K562 (cell line): ENCODE data around the gene STRN3. TPM values are rescaled to one million over a fixed set of nuclear protein-coding genes. Genes with fewer than 3 reads are reported as not detected.

Source experiments
- ARID4B ChIP-seq: sonication (generic); formaldehyde crosslinking; IDR thresholded peaks from 2 replicates; pipeline ENCODE4 v1.8.0; 2022; ENCODE audit warnings: mild to moderate bottlenecking, missing genetic modification reagents
- DEAF1 ChIP-seq: fragments of 450-650 bp; formaldehyde crosslinking; IDR thresholded peaks from 2 replicates; pipeline ENCODE4 v1.4.0; 2020; ENCODE audit warnings: mild to moderate bottlenecking, moderate library complexity
- EP300 ChIP-seq: IDR thresholded peaks from 2 replicates; pipeline ENCODE4 v1.6.1; 2012; ENCODE audit warnings: low read length, improper control_type of control experiment
- EP400 ChIP-seq: fragments of 450-650 bp; IDR thresholded peaks from 2 replicates; pipeline ENCODE4 v1.6.1; 2017; ENCODE audit warnings: antibody characterized with exemption, mild to moderate bottlenecking, moderate library complexity
- GABPB2 ChIP-seq: fragments of 250-450 bp; sonication (Bioruptor Pico); conservative IDR thresholded peaks from 2 replicates; pipeline ENCODE4 v1.5.1; 2021; ENCODE audit warnings: mild to moderate bottlenecking
- KAT8 ChIP-seq: fragments of 450-650 bp; IDR thresholded peaks from 2 replicates; pipeline ENCODE4 v1.6.1; 2016; ENCODE audit warnings: low read depth, mild to moderate bottlenecking
- MEF2A ChIP-seq: IDR thresholded peaks from 2 replicates; pipeline ENCODE4 v1.6.1; 2011; ENCODE audit warnings: low read depth, mild to moderate bottlenecking, low read length, moderate library complexity; ENCODE audit not compliant: control insufficient read depth
- MYC ChIP-seq, 2 experiments: fragments of 250-450 bp in 1 of 2; sonication (Bioruptor Pico) in 1 of 2; IDR thresholded peaks; 2 replicates each; pipeline versions ENCODE4 v1.5.1 to v1.6.1; 2012 to 2021; ENCODE audit warnings: low read depth in 2 of 2, borderline replicate concordance in 1 of 2, improper control_type of control experiment in 1 of 2, low read length in 1 of 2, mild to moderate bottlenecking in 1 of 2, moderate library complexity in 1 of 2
- PHTF2 ChIP-seq: fragments of 250-450 bp; sonication (Bioruptor Pico); IDR thresholded peaks from 2 replicates; pipeline ENCODE4 v1.5.0; 2021; ENCODE audit warnings: mild to moderate bottlenecking
- RBM14 ChIP-seq: fragments of 200-400 bp; formaldehyde crosslinking; IDR thresholded peaks from 2 replicates; pipeline ENCODE4 v1.6.1; 2018; ENCODE audit warnings: low read depth, mild to moderate bottlenecking, low read length, moderate library complexity, borderline replicate concordance; ENCODE audit not compliant: insufficient read depth
- RCOR1 ChIP-seq, 2 experiments: IDR thresholded peaks; 2 replicates each; pipeline ENCODE4 v1.6.1; 2012; ENCODE audit warnings: low read depth in 2 of 2, low read length in 2 of 2, borderline replicate concordance in 1 of 2, improper control_type of control experiment in 1 of 2
- SRF ChIP-seq, 2 experiments: fragments of 250-450, 450-650 bp in 1 of 2; sonication (Bioruptor Pico) in 1 of 2; sonication (generic) in 1 of 2; formaldehyde crosslinking; IDR thresholded peaks; 2 replicates each; pipeline versions ENCODE4 v1.5.0 to v1.5.1; 2020 to 2022; ENCODE audit warnings: mild to moderate bottlenecking in 1 of 2, missing genetic modification reagents in 1 of 2
- TCF7L2 ChIP-seq: fragments of 150-350 bp; IDR thresholded peaks from 2 replicates; pipeline ENCODE4 v1.6.1; 2016; ENCODE audit warnings: low read depth, mild to moderate bottlenecking, low read length, moderate library complexity
- TFAP4 ChIP-seq: sonication (generic); formaldehyde crosslinking; IDR thresholded peaks from 2 replicates; pipeline ENCODE4 v1.8.0; 2022; ENCODE audit warnings: missing genetic modification reagents, mild to moderate bottlenecking, moderate library complexity, borderline replicate concordance
- USF1 ChIP-seq: sonication (generic); formaldehyde crosslinking; IDR thresholded peaks from 2 replicates; pipeline ENCODE4 v1.9.0; 2022; ENCODE audit warnings: mild to moderate bottlenecking, missing genetic modification reagents
- USF2 ChIP-seq: sonication (generic); formaldehyde crosslinking; IDR thresholded peaks from 2 replicates; pipeline ENCODE4 v1.5.0; 2020; ENCODE audit warnings: missing genetic modification reagents
- ZNF143 ChIP-seq: sonication (generic); formaldehyde crosslinking; IDR thresholded peaks from 2 replicates; pipeline ENCODE4 v1.9.0; 2022; ENCODE audit warnings: mild to moderate bottlenecking, missing genetic modification reagents
- ZNF24 ChIP-seq: fragments of 450-650 bp; IDR thresholded peaks from 2 replicates; pipeline ENCODE4 v1.6.1; 2016
- polyA plus RNA-seq, 8 experiments: library from polyadenylated mRNA; depleted of rRNA in 4 of 8; stranded (reverse) in 5 of 8; unstranded in 3 of 8; fragments of >200 nt; fragmentation: Nextera tagmentation in 2 of 8; fragmentation: Illumina TruSeq in 1 of 8; extraction: Ambion mirVana in 2 of 8; extraction: Trizol in 1 of 8; gene quantifications; 2 replicates each; pipeline versions ENCODE4 v1.2.1 to v1.2.3, GENCODE V29; 2011 to 2014; ENCODE audit warnings: inconsistent platforms in 1 of 8, missing spikeins in 1 of 8
- total RNA-seq, 7 experiments: library from RNA; depleted of rRNA in 6 of 7; stranded (reverse); fragments of >200 nt in 6 of 7; fragmentation: Illumina TruSeq in 2 of 7; extraction: Trizol in 2 of 7; gene quantifications; 2 replicates each; pipeline versions ENCODE4 v1.2.1 to v1.2.3, GENCODE V29; 2011 to 2021; ENCODE audit warnings: low replicate concordance in 1 of 7

Gene STRN3
- total and polyA plus RNA-seq, 9 of the 15 experiments (the other 6 are each of a cell fraction or from before 2014, with no cell fraction given): 5.9 to 29.1 (median 16.0) TPM

GRCh38 chr14:31026450-31027235 lies 464 bp upstream of the STRN3 start (continued):
- TF ChIP-seq TCF7L2 (no peak), USF2 (CRISPR knock-in tag) (no peak), ARID4B (CRISPR knock-in tag) (no peak), TFAP4 (CRISPR knock-in tag) (peak; percentile 63; the same call in 1 of the 2 replicates), EP400 (peak; percentile 65), RBM14 (no peak), SRF (CRISPR knock-in tag; IDR thresholded peaks at IDR 0.05) (peak in 1 of 2 experiments; percentile 91; a peak in 2 of 4 replicates), MYC (IDR thresholded peaks at IDR 0.05; ENCODE audit: low read depth, low read length) (no peak), MYC (CRISPR knock-in tag; IDR thresholded peaks at IDR 0.05; ENCODE audit: borderline replicate concordance, low read depth) (no peak), MEF2A (0 out of 2 replicates have a peak, but pooled peaks have one; percentile 4), GABPB2 (CRISPR knock-in tag) (no peak), DEAF1 (CRISPR knock-in tag) (0 out of 2 replicates have a peak, but pooled peaks have one; percentile 6), PHTF2 (CRISPR knock-in tag) (no peak), KAT8 (no peak), EP300 (peak; percentile 23; the same call in 1 of the 2 replicates), ZNF143 (peak; percentile 69), ZNF24 (no peak), RCOR1 (IDR thresholded peaks at IDR 0.05; ENCODE audit: borderline replicate concordance in 1 of 2, low read depth in 2 of 2, low read length in 2 of 2) (no peak), USF1 (no peak)
